GM23338 (cell line): ENCODE results near the gene RPS3A. TPM values are rescaled to one million over a fixed set of nuclear protein-coding genes. Genes with fewer than 3 reads are reported as not detected.

Experiments used
- ATAC-seq: fragments of 200-7000 bp; cut with Tn5 transposase; 3 replicates; pipeline ENCODE4 v1.9.1; 2020
- DNase-seq: peaks from one replicate; pipeline ENCODE4 v3.0.0-alpha.2; 2015; ENCODE audit warnings: low spot score
- H2AFZ ChIP-seq: fragments of 200-600 bp; sonication (generic); 2 replicates; pipeline ENCODE4 v1.8.0; 2016; ENCODE audit warnings: antibody characterized with exemption, mild to moderate bottlenecking, moderate library complexity
- H3F3A ChIP-seq: fragments of 200-600 bp; sonication (generic); replicated peaks from 2 replicates; pipeline ENCODE4 v1.8.0; 2017; ENCODE audit warnings: antibody characterized with exemption, mixed run types, low read depth
- H3K27ac ChIP-seq: fragments of 200-600 bp; sonication (generic); 2 replicates; pipeline ENCODE4 v1.6.1; 2016; ENCODE audit warnings: low read depth
- H3K27me3 ChIP-seq: fragments of 200-600 bp; sonication (generic); 2 replicates; pipeline ENCODE4 v1.8.0; 2016; ENCODE audit warnings: mild to moderate bottlenecking, mixed run types, moderate library complexity; ENCODE audit not compliant: insufficient read depth
- H3K36me3 ChIP-seq: fragments of 200-600 bp; sonication (generic); 2 replicates; pipeline ENCODE4 v1.8.0; 2016; ENCODE audit warnings: mild to moderate bottlenecking; ENCODE audit not compliant: insufficient read depth
- H3K4me1 ChIP-seq: fragments of 200-600 bp; sonication (generic); 2 replicates; pipeline ENCODE4 v1.8.0; 2016; ENCODE audit warnings: mild to moderate bottlenecking, moderate library complexity; ENCODE audit not compliant: insufficient read depth
- H3K4me2 ChIP-seq: fragments of 200-600 bp; sonication (generic); 2 replicates; pipeline ENCODE4 v1.7.1; 2017; ENCODE audit warnings: mixed run types
- H3K4me3 ChIP-seq: fragments of 200-600 bp; sonication (generic); 2 replicates; pipeline ENCODE4 v1.6.1; 2016; ENCODE audit warnings: mixed run types
- H3K79me2 ChIP-seq: fragments of 200-600 bp; sonication (generic); replicated peaks from 2 replicates; pipeline ENCODE4 v1.8.0; 2017; ENCODE audit warnings: mild to moderate bottlenecking; ENCODE audit not compliant: insufficient read depth
- H3K9me2 ChIP-seq: fragments of 200-600 bp; sonication (generic); 2 replicates; pipeline ENCODE4 v1.8.0; 2017; ENCODE audit not compliant: insufficient read depth
- H4K20me1 ChIP-seq: fragments of 200-600 bp; sonication (generic); replicated peaks from 2 replicates; pipeline ENCODE4 v1.8.0; 2017; ENCODE audit warnings: mild to moderate bottlenecking; ENCODE audit not compliant: insufficient read depth
- H3K27ac Mint-ChIP-seq: 2 replicates; pipeline ENCODE4 v1.8.0; 2020; ENCODE audit warnings: inconsistent platforms, mild to moderate bottlenecking, moderate library complexity, mixed read lengths
- H3K27me3 Mint-ChIP-seq: 3 replicates; pipeline ENCODE4 v1.8.0; 2022; ENCODE audit warnings: low read depth, mild to moderate bottlenecking, moderate library complexity, mixed read lengths, inconsistent platforms; ENCODE audit not compliant: insufficient read depth, poor library complexity
- H3K36me3 Mint-ChIP-seq: 3 replicates; pipeline ENCODE4 v1.8.0; 2021; ENCODE audit warnings: low read depth, mild to moderate bottlenecking, inconsistent platforms, moderate library complexity, mixed read lengths
- H3K4me1 Mint-ChIP-seq: 3 replicates; pipeline ENCODE4 v1.8.0; 2020; ENCODE audit warnings: mild to moderate bottlenecking, inconsistent platforms, mixed read lengths
- H3K4me3 Mint-ChIP-seq: 3 replicates; pipeline ENCODE4 v1.8.0; 2021; ENCODE audit warnings: moderate library complexity, mild to moderate bottlenecking, inconsistent platforms, mixed read lengths
- H3K9me3 Mint-ChIP-seq: 3 replicates; pipeline ENCODE4 v1.8.0; 2020; ENCODE audit warnings: moderate library complexity, mild to moderate bottlenecking, inconsistent platforms, mixed read lengths
- CREB1 ChIP-seq: fragments of 250-450 bp; sonication (Bioruptor Pico); IDR thresholded peaks from 2 replicates; pipeline ENCODE4 v1.5.0; 2020; ENCODE audit warnings: low read depth, mild to moderate bottlenecking, moderate library complexity
- CTCF ChIP-seq, 2 experiments: fragments of 200-600 bp in 1 of 2; sonication (generic) in 1 of 2; conservative IDR thresholded peaks; 2 replicates each; pipeline versions ENCODE4 v1.5.1 to v1.6.1; 2016 to 2017; ENCODE audit warnings: antibody characterized with exemption in 2 of 2, low read depth in 2 of 2, mild to moderate bottlenecking in 2 of 2, moderate library complexity in 1 of 2
- ETS1 ChIP-seq: IDR thresholded peaks from 2 replicates; pipeline ENCODE4 v1.6.1; 2016; ENCODE audit warnings: antibody characterized with exemption
- EZH2 ChIP-seq: fragments of 200-600 bp; sonication (generic); IDR thresholded peaks from one replicate; pipeline ENCODE4 v1.8.0; 2017; ENCODE audit warnings: antibody characterized with exemption, mild to moderate bottlenecking, low read depth; ENCODE audit not compliant: unreplicated experiment
- EZH2phosphoT487 ChIP-seq: fragments of 200-600 bp; sonication (generic); IDR thresholded peaks from one replicate; pipeline ENCODE4 v1.8.1; 2018; ENCODE audit warnings: antibody characterized with exemption; ENCODE audit not compliant: unreplicated experiment
- JUNB ChIP-seq: IDR thresholded peaks from one replicate; pipeline ENCODE4 v1.6.1; 2016; ENCODE audit warnings: antibody characterized with exemption; ENCODE audit not compliant: unreplicated experiment
- NANOG ChIP-seq: IDR thresholded peaks from 2 replicates; pipeline ENCODE4 v1.6.1; 2016; ENCODE audit warnings: antibody characterized with exemption, borderline replicate concordance
- POLR2AphosphoS5 ChIP-seq: IDR thresholded peaks from 2 replicates; pipeline ENCODE4 v1.6.1; 2016; ENCODE audit warnings: antibody characterized with exemption, low read depth
- REST ChIP-seq: IDR thresholded peaks from one replicate; pipeline ENCODE4 v1.6.1; 2018; ENCODE audit warnings: antibody characterized with exemption; ENCODE audit not compliant: unreplicated experiment
- STAT1 ChIP-seq: IDR thresholded peaks from one replicate; pipeline ENCODE4 v1.6.1; 2016; ENCODE audit warnings: antibody characterized with exemption; ENCODE audit not compliant: unreplicated experiment
- ZNF114 ChIP-seq: fragments of 250-450 bp; sonication (Bioruptor Pico); IDR thresholded peaks from 2 replicates; pipeline ENCODE4 v1.5.0; 2020; ENCODE audit warnings: mild to moderate bottlenecking, moderate library complexity
- ZNF331 ChIP-seq: fragments of 250-450 bp; sonication (Bioruptor Pico); IDR thresholded peaks from 2 replicates; pipeline ENCODE4 v1.5.0; 2020; ENCODE audit warnings: low read depth, mild to moderate bottlenecking, moderate library complexity
- ZNF462 ChIP-seq: fragments of 250-450 bp; sonication (Bioruptor Pico); IDR thresholded peaks from 2 replicates; pipeline ENCODE4 v1.5.0; 2020; ENCODE audit warnings: mild to moderate bottlenecking, moderate library complexity
- polyA plus RNA-seq: library from polyadenylated mRNA; unstranded; fragments of >200 nt; fragmentation: Nextera tagmentation; extraction: Ambion mirVana; gene quantifications from 2 replicates; pipeline ENCODE4 v1.2.1, GENCODE V29; 2016
- total RNA-seq: library from RNA; depleted of rRNA; stranded (reverse); fragments of >200 nt; shearing (Covaris generic); gene quantifications from 2 replicates; pipeline ENCODE4 v1.2.3, GENCODE V29; 2014

The RPS3A gene
- total and polyA plus RNA-seq, 2 experiments from 2014 or later = 2,486 to 3,506 TPM

- Mint-ChIP-seq H3K27me3 (peaks cover 2% of the 10 kb centered on the region), H3K36me3 (peaks cover 34% of the 10 kb centered on the region), H3K27ac (no peak overlapping the region; the same call in 1 of the 2 replicates), H3K4me3 (no peak overlapping the region), H3K9me3 (no peaks in the 10 kb centered on the region), H3K4me1 (no peaks in the 10 kb centered on the region)
- H3F3A ChIP-seq = no peaks in the 10 kb centered on the region
- no peak overlapping the region for H2AFZ ChIP-seq
- H3K4me1 ChIP-seq = no peaks in the 10 kb centered on the region
- H3K27ac ChIP-seq = no peak overlapping the region
- H3K27me3 ChIP-seq = no peaks in the 10 kb centered on the region
- H3K4me2 ChIP-seq = no peak overlapping the region
- no peak for DNase-seq
- H3K36me3 ChIP-seq = 0 out of 2 replicates have a peak, but pooled peaks cover 5% of the 10 kb centered on the region
- TF ChIP-seq POLR2AphosphoS5 (no peak), EZH2phosphoT487 (no peak), EZH2 (no peak), NANOG (no peak), ZNF462 (CRISPR knock-in tag) (no peak), CREB1 (CRISPR knock-in tag) (no peak), STAT1 (no peak), ETS1 (no peak), JUNB (no peak), CTCF (conservative IDR thresholded peaks at IDR 0.05; ENCODE audit: low read depth in 2 of 2) (no peak), ZNF331 (CRISPR knock-in tag) (no peak), REST (no peak), ZNF114 (no peak)
- ATAC-seq = no peak
- no peaks in the 10 kb centered on the region for H3K79me2 ChIP-seq
- no peaks in the 10 kb centered on the region for H4K20me1 ChIP-seq
- 0 out of 2 replicates have a peak, but pooled peaks cover 5% of the 10 kb centered on the region for H3K9me2 ChIP-seq
- H3K4me3 ChIP-seq = no peak overlapping the region
Observed at GRCh38 chr4:151152028-151152427, 52.6 kb downstream of the RPS3A start.
